NCI-H1105 treated with DMSO at 0.1 percent for 48 hours (cell line): ENCODE data around the gene NTRK3.

Source experiments
- DNase-seq: peaks from one replicate; lab custom pipeline; 2025; lab: John Stamatoyannopoulos, UW

Gene NTRK3

DNA sequence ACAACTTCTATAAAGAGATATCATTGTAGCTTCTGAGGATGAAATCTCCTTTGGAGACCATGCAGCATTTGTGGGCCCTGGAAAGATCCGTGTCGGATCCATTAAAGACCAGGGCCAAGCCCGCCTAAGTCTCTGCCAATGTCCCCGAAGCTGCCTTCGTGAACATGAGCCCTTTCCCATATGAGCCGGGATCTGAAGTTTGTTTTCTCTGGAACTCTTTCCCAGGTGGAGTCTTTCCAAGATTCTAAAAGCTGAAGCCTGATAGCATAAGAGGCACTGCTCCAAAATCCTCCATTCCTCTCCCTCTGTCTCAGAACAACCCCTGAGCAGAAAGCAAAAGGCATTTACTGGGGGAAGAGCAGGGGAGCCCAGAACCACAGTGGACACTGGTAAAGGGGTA is 274.6 kb downstream of the NTRK3 start:
- no peak for DNase-seq

DNA sequence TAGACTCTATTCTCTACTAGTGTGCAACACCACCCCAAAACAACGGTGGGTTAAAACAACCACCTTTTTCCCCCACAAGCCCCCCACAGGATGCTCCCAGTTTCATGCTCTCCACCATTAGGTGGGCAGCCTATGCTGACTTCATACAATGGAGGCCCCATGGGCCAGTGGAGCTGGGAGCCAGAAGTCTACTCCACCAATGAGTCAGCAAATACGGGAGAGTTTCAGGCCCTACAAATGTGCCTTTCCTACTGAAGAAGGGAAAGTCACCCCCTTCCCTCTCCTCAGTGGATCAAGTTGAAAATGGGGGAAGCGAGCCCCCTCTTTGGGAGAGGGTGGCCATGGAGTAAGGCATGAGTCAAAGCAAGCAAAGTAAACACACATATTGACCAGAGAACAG is 278.6 kb downstream of the NTRK3 start:
- no peak for DNase-seq

DNA sequence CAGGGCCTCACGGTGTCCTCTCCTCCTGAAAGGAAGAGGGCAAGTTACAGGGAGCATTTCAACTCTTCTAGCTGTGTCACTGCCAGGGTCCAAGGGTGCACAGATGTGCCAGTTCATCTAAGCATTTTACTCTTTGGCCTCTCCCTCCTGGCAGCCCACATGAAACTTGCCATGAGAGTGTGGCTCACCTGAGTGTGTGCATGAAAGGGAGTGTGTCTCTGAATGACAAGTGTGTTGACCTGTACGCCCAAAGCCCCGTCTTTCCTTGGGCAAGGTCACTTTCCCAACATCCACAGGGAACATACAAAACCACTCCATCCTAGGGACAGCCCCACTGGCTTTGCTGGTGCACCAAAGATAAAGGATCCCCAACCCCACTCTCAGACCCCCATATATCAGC is 280.0 kb downstream of the NTRK3 start:
- no peak for DNase-seq

DNA sequence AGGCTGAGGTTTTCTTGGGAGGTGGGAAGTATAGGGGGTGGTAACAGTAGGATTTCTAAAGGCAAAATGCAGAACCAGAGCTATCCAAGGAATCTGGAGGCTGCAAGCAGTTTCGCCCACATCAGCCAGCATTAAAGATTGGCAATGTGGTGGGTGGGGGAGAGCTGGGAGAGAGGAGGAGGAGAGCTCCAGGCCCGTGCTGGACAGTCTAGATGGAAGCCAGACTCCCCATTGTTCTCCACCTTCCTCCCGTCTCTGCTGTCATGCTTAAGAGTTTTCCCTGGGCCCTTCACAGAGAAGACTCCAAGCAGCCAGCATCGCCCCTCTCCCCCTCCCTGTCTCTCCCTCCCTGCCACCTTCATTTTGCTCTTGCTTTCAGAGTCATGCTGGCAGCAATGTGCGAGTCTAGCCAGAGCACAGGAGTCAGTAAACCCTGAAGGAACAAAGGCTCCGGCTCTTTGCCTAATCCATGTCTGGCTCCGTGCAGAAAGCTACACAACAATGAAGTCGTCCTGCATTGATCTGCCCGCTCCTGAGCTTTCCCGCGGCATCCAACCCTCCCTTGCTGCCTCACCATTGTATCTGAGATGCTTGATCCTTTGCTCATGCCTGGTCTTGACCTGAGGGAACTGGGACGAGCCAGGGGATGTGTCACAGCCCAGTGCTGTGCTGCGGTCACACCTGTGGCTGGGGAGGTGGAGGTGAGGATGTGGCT is 282.9 kb downstream of the NTRK3 start:
- DNase-seq, result no peak

DNA sequence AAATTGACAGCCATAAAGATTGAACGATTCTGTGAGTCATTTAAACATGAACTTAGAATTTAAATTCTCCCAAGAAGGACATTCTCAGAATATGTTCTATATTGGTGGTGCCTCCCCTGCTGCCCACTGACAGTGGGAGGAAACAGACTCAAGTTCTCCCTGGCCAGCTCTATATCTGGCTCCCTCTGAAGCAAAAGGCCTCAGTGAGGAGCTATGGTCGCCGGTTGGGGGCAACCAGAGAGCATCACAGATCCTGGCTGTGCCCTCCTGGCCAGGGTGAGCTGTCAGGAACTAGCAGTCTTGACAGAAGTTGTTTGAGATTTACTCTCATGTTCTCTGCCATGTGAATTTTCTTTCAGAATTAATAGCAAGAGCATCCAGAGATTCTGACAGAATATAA is 285.5 kb downstream of the NTRK3 start:
- DNase-seq, result no peak

DNA sequence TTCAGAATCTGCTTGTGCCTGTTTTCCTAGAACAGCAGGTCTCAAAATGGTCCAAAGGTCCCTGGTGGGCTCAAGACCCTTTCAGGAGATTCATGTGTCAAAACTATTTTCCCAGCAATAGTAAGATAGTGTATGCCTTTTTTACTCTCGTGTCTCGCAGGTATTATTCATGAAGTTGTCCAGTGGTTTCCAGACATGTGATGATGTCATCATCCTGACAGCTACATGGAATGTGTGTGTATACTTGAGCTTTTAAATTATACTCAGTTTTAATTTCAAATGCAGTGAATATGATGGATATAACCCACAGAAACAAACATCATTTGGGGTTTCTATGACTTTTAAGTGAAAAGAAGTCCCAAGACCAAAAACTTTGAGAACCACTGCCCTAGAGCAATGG is 288.6 kb downstream of the NTRK3 start:
- no peak for DNase-seq

DNA sequence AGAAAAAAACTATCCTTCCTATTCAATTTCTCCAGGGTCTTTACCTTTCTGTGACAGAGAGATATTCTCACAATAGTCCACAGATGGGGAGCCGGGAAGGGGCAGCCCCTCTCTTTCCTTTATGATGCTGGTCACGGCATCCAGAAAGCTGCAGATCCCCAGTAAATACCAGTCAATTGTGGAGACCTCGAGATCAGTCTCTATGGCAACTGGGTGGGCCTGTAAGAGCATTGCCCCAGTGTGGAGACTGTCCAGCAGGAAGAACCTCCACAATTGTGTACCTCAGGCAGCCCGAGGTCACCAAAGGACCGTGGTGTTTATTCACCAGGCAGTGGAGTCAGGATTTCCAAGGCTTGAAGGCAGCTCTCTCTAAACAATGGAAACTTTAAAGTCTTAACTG is 291.2 kb downstream of the NTRK3 start:
- DNase-seq, result no peak

DNA sequence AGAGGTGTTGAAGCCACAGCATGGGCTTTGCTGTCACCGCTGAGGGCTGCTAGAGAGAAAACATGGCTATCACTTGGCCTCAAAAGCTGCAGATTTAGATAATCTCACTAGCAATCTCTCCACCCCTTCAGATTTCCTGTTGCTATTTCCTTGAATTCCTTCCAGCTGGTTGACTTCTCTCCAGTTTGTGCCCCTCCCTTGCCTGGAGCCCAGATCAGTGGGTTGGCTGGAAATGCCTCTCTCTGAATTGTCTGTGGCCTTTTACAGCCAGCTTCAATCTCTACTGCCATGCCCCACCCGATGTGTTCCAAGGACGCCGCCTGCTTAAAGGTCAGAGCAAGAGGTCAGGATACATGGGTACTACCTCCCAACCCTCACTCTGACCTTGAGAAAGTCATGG is 294.1 kb downstream of the NTRK3 start:
- DNase-seq, result no peak

DNA sequence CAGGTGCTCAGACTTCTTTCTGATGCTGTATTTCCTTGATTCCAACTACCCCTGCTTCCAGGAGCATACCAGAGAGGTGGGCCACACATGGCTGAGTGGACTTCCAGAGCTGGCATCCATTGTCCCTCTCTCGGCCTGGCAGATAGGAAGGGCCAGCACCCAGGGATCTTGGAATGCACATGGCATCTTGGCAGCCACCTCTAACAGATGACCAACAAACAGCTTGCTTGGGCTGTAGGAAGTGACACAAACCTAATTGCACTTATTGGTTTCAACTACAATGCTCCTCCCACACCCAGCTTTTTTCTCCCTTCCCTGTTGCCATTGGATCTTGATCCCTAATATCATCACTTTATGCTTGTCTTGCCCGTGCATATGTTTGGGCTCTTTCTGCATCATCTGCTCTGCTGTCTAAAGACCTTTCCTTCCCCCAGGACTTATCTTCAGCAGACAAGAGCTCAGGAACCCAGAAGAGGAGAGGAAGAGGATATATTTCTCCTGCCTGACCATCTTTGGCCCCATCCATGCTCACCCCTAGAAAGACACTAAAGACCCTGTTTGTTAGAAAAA is 294.6 kb downstream of the NTRK3 start:
- no peak for DNase-seq

DNA sequence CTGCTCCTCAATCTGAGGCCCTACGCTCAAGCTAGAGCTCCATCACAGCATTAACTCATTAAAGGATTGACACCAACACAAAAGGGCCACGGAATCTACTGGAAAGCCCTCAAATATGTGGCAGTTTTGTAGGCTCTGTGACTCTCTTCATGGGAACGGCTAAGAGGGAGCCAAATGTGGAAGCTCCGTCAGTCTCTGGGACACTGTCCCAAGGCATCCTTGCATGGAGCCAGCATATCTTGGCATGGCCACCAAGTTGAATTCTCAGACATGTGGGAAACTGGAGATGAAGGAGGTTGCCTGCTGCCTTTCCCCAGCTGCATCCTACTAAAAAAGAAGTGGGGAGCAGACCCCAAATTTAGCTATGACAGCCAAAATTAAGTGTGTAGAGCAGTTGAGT is 296.9 kb downstream of the NTRK3 start:
- DNase-seq, result no peak

DNA sequence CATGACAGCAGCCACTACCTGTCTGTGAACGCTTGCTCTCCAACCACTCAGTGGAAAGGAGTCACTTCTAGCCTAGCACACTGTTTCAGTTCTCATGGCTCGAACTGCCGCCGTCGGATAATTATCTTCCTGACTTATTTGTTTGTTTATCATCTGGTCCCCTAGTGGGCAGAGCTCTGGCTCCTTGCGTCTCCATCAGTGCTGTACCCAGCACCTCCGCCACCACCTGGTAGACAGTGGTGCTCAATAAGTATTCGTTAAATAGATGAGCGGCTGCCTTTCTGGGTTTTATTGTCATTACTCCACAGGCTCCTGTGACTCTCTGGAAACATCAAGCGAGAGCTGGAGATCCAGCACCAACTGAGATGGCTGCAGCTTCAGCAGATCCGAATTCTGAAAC is 297.5 kb downstream of the NTRK3 start:
- DNase-seq, result no peak

DNA sequence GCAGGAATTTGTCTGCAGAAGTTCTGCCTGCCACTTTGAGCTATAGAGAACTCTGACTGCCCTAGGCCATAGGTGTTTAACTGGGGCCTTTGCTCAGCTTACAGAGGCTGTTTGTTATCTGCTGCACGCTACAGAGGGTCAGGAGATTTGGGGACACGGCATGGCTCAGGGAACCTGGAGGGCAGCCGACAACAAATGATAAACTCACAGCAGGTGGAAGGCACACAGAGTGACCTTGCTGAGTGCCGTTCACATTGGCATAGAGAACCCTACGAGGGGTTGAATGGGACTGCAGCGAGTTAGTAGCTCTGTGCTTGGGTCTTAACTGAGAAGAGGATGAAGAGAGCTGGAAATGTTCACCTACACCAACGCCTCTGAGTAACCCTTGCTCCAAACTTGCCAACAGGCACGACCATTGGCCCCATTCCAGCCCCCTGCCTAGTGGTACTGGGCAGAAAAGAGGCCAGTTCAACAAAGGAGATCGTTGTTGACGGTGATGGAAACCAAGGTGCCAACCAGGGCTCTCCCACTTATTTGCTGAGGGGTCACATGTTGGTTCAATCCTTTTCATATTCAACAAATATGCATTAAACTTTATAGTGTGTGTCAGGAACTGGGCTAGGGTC is 301.1 kb downstream of the NTRK3 start:
- no peak for DNase-seq

DNA sequence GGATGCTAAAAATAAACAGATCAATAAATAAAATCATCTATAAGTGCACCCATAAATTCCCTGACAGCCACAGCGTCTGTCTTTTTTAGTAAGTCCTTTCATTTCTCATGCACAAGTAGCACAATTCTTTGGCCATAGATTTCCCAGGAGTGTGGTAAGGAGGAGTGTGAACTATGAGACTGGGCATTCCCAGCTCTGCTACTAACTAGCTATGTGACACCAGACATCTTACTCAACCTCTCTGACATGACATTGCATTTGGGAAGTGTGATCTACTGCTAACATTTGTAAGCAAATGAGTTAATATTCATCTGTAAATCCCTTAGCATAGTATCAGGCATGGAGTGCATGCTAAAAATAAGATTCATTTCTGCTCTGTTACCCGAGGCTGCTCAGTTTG is 301.7 kb downstream of the NTRK3 start:
- DNase-seq, result no peak

DNA sequence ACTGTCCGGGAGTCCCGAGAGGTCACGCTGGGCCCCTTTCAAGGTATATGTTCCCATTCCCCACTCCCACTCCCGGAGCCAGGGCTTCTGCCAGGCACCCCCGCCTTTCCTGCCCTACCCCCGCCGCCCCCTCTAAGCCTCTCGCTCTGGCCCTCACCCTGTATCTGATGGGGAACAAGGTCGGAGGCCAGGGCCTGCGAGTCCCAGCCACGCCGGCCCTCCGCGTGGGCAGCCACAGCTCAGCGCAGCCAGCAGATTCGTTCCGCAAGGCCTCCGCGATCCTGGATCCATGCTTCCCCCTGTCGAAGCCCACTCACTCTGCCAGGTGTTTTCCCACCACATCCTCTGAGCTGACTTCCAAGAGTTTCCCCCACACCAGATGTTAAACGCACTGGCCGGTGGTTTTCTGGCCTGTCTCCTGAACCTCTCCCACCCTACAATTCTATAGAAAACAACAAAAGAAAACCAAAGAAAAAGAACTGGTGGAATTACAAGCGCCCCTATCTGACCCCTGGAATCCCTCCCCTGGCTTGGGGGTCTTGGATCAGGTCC is 303.7 kb downstream of the NTRK3 start:
- DNase-seq, result no peak

DNA sequence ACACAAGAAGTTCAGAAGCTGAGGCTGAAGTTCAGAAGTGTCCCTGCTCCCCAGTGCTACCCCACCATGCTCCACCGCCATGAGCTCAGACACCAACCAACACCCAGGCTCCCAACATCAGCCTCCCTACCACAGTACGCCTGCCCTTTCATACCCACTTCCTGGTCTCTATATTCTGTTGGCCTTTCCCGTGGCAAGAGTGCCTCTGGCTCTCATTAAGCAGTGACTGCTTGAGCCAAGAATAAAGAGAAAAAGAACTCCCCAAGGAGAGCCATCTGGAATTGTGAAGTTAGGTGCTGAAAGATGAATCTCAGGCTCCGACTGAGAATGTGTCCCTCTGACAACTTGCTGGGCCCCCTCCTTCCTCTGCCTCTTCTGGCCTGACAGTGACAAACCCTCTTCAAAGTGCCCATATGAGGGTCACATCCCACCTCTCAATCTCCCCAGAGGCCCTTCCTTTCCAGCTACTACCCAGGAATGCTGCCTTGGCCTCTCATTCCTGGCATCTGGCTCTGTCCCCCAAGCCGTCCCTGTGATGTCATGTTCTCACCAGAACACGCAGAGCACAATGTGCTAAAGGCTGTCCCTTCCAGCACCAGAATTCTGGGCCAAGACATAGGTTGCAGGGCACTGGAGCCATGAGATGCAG is 306.8 kb downstream of the NTRK3 start:
- DNase-seq, result no peak

DNA sequence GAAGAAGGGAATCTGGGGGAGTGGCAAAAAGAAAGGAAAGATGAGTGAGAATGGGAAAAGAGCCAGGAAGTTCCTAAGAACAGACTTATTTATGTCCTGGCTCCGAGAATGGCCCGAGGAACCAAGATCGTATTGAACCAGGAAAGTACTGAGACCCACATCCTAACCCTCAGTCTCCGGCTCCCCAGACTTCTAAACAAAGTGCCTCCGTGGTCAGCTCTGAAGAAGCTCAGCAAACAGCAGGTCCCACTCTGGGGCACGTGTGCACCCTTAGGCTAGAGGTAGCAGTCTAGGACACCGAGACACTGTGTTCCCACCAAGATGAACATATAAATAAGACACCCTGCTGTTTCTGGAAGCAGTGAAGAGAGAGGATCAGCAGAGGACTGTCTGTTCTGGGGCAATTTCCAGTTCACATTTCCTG is 307.4 kb downstream of the NTRK3 start:
- DNase-seq, result no peak

DNA sequence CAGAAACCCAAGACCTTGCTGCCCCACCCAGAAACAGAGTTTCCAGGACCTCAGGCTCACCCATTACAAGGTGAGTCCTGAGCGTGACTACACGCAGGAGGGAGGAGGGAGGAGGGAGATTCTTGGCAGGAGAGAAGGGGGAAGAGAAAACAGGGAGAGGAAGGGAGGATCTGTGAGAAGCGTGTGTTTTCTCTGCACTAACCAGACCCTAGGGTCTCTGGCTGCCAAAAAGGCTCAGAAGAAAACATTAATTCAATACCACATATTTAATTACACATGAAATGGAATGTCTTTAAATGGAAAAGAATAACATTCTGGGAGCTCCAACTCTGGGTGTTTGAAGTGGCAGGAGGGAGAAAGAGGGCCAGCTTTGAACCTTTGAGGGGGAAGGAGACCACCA is 309.0 kb downstream of the NTRK3 start:
- DNase-seq, result no peak

DNA sequence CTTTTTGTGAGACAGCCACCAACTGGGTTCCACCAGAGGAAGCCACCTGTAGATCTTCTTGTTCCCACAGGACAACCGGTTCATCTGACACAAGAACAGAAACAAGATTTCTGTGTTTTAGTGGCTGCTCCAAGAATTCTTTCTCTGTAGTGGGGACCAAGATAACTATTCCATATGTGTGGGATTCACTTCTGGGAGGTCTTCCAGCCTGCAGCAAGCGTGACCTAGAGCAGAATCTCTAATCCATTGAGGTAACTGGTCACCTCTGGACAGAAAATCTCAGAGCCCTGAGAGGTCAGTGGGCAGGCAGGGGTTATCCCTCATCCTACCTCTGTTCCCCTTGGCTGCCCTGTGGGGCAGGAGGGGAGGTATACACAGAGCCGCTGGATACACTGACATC is 311.3 kb downstream of the NTRK3 start:
- no peak for DNase-seq

DNA sequence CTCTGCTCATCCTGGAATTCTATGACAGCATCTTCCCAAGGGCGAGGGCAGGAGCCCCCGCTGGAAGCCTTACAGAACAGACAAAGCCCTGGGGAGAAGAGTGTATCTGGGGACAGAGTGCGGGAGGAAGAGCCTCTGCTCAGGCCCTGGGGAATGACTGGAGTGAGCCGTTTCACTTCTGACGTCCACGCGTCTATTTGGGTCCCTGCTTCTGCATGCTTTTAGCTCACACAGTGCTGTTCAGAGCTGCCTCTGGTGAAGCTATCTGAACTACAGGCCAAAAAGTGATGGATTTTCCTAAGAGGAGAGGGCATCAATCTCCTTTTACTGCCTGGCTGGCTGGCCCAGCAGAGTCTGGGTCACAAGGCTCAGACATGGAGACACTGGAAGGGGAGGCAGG is 311.8 kb downstream of the NTRK3 start:
- DNase-seq, result no peak

DNA sequence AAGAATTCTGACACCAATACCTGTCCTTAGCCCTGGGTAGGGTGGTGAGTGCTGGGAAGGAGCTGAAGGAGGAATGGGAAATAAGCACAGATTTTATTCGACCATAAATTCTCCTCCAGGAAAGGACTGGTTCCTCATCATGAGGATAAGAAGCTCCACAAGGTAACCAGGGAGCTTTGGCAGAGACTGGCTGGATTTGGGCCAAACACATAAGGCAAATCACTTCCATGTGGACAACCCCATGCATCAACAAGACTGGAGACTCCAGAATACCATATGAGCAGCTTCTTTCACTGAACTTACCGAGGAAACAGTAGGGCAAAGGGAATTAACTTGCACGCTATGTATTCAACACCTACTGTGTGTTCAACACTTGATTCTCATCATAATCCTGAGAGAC is 312.5 kb downstream of the NTRK3 start:
- DNase-seq, result no peak

DNA sequence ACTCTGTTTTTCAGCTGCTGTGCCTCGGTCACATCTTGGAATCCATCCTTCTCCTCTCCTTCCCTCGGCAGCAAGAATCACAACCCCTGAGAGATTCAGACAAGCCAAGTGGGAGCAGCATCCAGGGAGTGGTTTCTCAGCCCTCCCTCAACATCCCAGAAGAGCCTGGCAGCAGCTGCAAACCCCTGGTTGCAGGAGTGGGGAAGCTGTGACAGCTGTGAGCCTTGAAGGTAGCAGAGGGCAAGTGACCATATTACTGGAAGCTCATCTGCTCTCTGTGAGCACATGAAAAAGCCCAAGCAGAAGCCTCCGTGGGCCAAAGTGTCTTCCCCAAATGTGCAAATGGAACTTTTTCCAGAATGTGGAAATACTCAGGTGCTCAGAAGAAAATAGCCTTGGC is 312.9 kb downstream of the NTRK3 start:
- no peak for DNase-seq

DNA sequence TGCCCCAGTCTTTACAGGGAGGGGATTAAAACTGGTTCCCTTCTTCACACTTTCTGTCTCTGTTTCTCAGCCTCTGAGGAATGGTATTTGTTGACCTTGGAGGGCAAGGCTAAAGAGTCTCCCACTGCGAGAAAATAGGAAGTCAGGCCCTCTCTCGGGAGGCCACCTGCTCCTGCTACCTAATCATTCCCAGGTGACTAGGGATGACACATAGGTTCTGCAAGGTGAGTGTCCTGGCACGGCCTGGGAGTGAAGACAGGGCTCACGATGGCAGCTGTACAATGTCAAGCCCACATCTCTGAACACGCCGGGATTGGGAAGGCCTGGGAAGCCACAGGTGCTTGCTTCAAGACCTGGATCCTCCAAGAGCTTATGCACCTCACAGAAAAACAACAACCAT is 314.2 kb downstream of the NTRK3 start:
- no peak for DNase-seq

DNA sequence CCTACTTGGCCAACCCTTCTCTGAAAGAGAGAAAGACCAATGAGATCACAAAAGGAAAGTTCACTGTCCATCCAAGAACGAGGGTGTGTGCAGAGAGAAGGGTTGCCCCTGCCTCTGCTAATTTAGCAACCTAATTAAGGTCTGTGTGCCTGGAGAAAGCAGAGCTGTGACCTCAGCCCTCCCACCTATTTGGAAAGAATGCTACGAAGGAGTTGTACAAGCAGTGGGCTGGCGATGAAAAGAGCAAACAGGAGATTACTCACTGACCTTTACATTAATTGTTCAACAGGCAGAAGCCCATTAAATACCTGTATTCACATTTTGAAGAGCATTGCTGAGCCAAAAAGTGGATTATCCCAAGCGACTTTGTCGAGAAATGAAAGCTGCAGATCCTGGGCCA is 314.9 kb downstream of the NTRK3 start:
- DNase-seq, result no peak
